ENCODE data around the gene ZSCAN2. TPM values are rescaled to one million over a fixed set of nuclear protein-coding genes. Genes with fewer than 3 reads are reported as not detected.

ZSCAN2 gene
- total RNA-seq, 4 donors from 2014 or later = 0.45 to 9.5 (median 2.6) TPM

- Histone ChIP-seq H3K4me3 (no peak overlapping the region), H3K36me3 (no peaks in the 10 kb centered on the region), H3K4me1 (peaks cover 0 to 18% (median 4%) of the 10 kb centered on the region in 3 donors), H3K27me3 (no peaks in the 10 kb centered on the region), H3K27ac (no peak overlapping the region), H3K9me3 (no peaks in the 10 kb centered on the region)
- intact Hi-C loops (cut with DNase I) = no loop called here
- TF ChIP-seq POLR2A (IDR thresholded peaks at IDR 0.05) (no peak), CTCF (IDR thresholded peaks at IDR 0.05) (no peak)
- WGBS, 2 donors = 86% methylated on average over 2 of the region's 2 CpGs; no CpG with 5 or more reads in 1 of the 2 donors
- no peak for DNase-seq
These were observed 5.1 kb upstream of the ZSCAN2 start for GRCh38 chr15:84595660-84596059.

- TF ChIP-seq POLR2A (IDR thresholded peaks at IDR 0.05) (no peak), CTCF (IDR thresholded peaks at IDR 0.05) (no peak)
- Histone ChIP-seq H3K36me3 (no peaks in the 10 kb centered on the region), H3K27ac (no peak overlapping the region), H3K4me1 (peaks cover 8 to 30% (median 10%) of the 10 kb centered on the region in 3 donors), H3K4me3 (no peak overlapping the region), H3K27me3 (no peaks in the 10 kb centered on the region), H3K9me3 (no peaks in the 10 kb centered on the region)
- DNase-seq = no peak
- WGBS, 2 donors = 43 to 64% methylated on average over 3 of the region's 3 CpGs
- intact Hi-C loops (cut with DNase I) = no loop called here
These were observed 3.5 kb upstream of the ZSCAN2 start for GRCh38 chr15:84597296-84597695.

- Histone ChIP-seq H3K27me3 (no peaks in the 10 kb centered on the region), H3K4me3 (no peak overlapping the region), H3K36me3 (no peaks in the 10 kb centered on the region), H3K9me3 (no peaks in the 10 kb centered on the region), H3K27ac (peak overlapping the region in 3 of 4 donors; percentile 15 to 61 (median 57)), H3K4me1 (peaks cover 8 to 30% (median 10%) of the 10 kb centered on the region in 3 donors)
- no peak for DNase-seq
- intact Hi-C loops (cut with DNase I) = no loop called here
- TF ChIP-seq POLR2A (IDR thresholded peaks at IDR 0.05) (no peak), CTCF (IDR thresholded peaks at IDR 0.05) (no peak)
- 50 to 54% methylated on average over 2 of the region's 2 CpGs for WGBS, 2 donors
These were observed 2.6 kb upstream of the ZSCAN2 start for GRCh38 chr15:84598250-84598649.

- H3K9me3 ChIP-seq = no peaks in the 10 kb centered on the region
- peaks cover 8 to 30% (median 10%) of the 10 kb centered on the region in 3 donors for H3K4me1 ChIP-seq
- TF ChIP-seq POLR2A (IDR thresholded peaks at IDR 0.05) (no peak), CTCF (IDR thresholded peaks at IDR 0.05) (peak; percentile 33 to 63 (median 50))
- no peak for DNase-seq
- H3K4me3 ChIP-seq = no peak overlapping the region
- H3K36me3 ChIP-seq = peaks cover 0 to 7% (median 0%) of the 10 kb centered on the region in 3 donors
- H3K27ac ChIP-seq = peak overlapping the region in 3 of 4 donors; percentile 15 to 61 (median 57)
- WGBS, 2 donors = 50 to 75% methylated on average over 1 of the region's 1 CpG
- no peaks in the 10 kb centered on the region for H3K27me3 ChIP-seq
- intact Hi-C loops (cut with DNase I) = no loop called here
These were observed 1.8 kb upstream of the ZSCAN2 start for GRCh38 chr15:84598993-84599392.

- Histone ChIP-seq H3K4me1 (peaks cover 8 to 30% (median 10%) of the 10 kb centered on the region in 3 donors), H3K36me3 (peaks cover 0 to 11% (median 0%) of the 10 kb centered on the region in 3 donors), H3K9me3 (no peaks in the 10 kb centered on the region), H3K27me3 (no peaks in the 10 kb centered on the region), H3K4me3 (peak overlapping the region in 3 of 4 donors; percentile 84 to 98 (median 98)), H3K27ac (peak overlapping the region in 1 of 4 donors; percentile 83)
- WGBS, 2 donors = 63 to 76% methylated on average over 7 to 10 of the region's 10 CpGs
- DNase-seq = no peak
- TF ChIP-seq POLR2A (IDR thresholded peaks at IDR 0.05) (no peak), CTCF (IDR thresholded peaks at IDR 0.05) (no peak)
- intact Hi-C loops (cut with DNase I) = no loop called here
These were observed 903 bp upstream of the ZSCAN2 start for GRCh38 chr15:84599906-84600305.
